C4-2B (cell line): Measurements from ENCODE around the gene NPM1.

ENCODE experiments used
- CTCF ChIP-seq: fragments of 450-650 bp; conservative IDR thresholded peaks from 2 replicates; pipeline ENCODE4 v1.5.1; 2017; ENCODE audit warnings: mild to moderate bottlenecking
- ZFX ChIP-seq: fragments of 450-650 bp; IDR thresholded peaks from 2 replicates; pipeline ENCODE4 v1.6.1; 2017

- TF ChIP-seq CTCF: peak; percentile 66
- TF ChIP-seq ZFX: no peak
Observed at GRCh38 chr5:171418982-171419687, 31.5 kb downstream of the NPM1 start, which contains the start of gene FGF18.
